ENCODE data around the gene BCL11B.

BCL11B gene

GRCh38 chr14:99226687-99227086 lies 45.3 kb downstream of the BCL11B start:
- Histone ChIP-seq H3K36me3 (no peaks in the 10 kb centered on the region), H3K27me3 (no peaks in the 10 kb centered on the region), H3K4me1 (no peaks in the 10 kb centered on the region), H3K4me3 (ENCODE audit: low read depth, low read length) (no peak overlapping the region), H3K9me3 (no peaks in the 10 kb centered on the region)
- TF ChIP-seq CTCF (IDR thresholded peaks at IDR 0.05; ENCODE audit: low read depth, low read length) = no peak
- DNase-seq = no peak

GRCh38 chr14:99225436-99226203 lies 46.4 kb downstream of the BCL11B start:
- no peaks in the 10 kb centered on the region for H3K9me3 ChIP-seq
- no peak overlapping the region for H3K4me3 ChIP-seq (ENCODE audit: low read depth, low read length)
- H3K4me1 ChIP-seq = no peaks in the 10 kb centered on the region
- TF ChIP-seq CTCF (IDR thresholded peaks at IDR 0.05; ENCODE audit: low read depth, low read length) = no peak
- no peak for DNase-seq
- H3K36me3 ChIP-seq = no peaks in the 10 kb centered on the region
- H3K27me3 ChIP-seq = no peaks in the 10 kb centered on the region

GRCh38 chr14:99224948-99225347 lies 47.0 kb downstream of the BCL11B start:
- H3K4me3 ChIP-seq (ENCODE audit: low read depth, low read length) = no peak overlapping the region
- H3K36me3 ChIP-seq = no peaks in the 10 kb centered on the region
- no peak for TF ChIP-seq CTCF (IDR thresholded peaks at IDR 0.05; ENCODE audit: low read depth, low read length)
- no peak for DNase-seq
- no peaks in the 10 kb centered on the region for H3K27me3 ChIP-seq
- H3K4me1 ChIP-seq = no peaks in the 10 kb centered on the region
- H3K9me3 ChIP-seq = no peaks in the 10 kb centered on the region

- no peak for DNase-seq
- no peak for TF ChIP-seq CTCF (IDR thresholded peaks at IDR 0.05; ENCODE audit: low read depth, low read length)
- Histone ChIP-seq H3K4me1 (no peaks in the 10 kb centered on the region), H3K9me3 (no peaks in the 10 kb centered on the region), H3K27me3 (no peaks in the 10 kb centered on the region), H3K36me3 (no peaks in the 10 kb centered on the region), H3K4me3 (ENCODE audit: low read depth, low read length) (no peak overlapping the region)
Observed at GRCh38 chr14:99224116-99224910, 47.7 kb downstream of the BCL11B start.

- H3K9me3 ChIP-seq = no peaks in the 10 kb centered on the region
- no peak overlapping the region for H3K4me3 ChIP-seq (ENCODE audit: low read depth, low read length)
- TF ChIP-seq CTCF (IDR thresholded peaks at IDR 0.05; ENCODE audit: low read depth, low read length) = no peak
- DNase-seq = no peak
- H3K4me1 ChIP-seq = no peaks in the 10 kb centered on the region
- H3K36me3 ChIP-seq = no peaks in the 10 kb centered on the region
- H3K27me3 ChIP-seq = no peaks in the 10 kb centered on the region; the same call in 1 of the 2 replicates
Observed at GRCh38 chr14:99221445-99221844, 50.6 kb downstream of the BCL11B start.
